ENCODE results near the gene HSPG2.

DNA sequence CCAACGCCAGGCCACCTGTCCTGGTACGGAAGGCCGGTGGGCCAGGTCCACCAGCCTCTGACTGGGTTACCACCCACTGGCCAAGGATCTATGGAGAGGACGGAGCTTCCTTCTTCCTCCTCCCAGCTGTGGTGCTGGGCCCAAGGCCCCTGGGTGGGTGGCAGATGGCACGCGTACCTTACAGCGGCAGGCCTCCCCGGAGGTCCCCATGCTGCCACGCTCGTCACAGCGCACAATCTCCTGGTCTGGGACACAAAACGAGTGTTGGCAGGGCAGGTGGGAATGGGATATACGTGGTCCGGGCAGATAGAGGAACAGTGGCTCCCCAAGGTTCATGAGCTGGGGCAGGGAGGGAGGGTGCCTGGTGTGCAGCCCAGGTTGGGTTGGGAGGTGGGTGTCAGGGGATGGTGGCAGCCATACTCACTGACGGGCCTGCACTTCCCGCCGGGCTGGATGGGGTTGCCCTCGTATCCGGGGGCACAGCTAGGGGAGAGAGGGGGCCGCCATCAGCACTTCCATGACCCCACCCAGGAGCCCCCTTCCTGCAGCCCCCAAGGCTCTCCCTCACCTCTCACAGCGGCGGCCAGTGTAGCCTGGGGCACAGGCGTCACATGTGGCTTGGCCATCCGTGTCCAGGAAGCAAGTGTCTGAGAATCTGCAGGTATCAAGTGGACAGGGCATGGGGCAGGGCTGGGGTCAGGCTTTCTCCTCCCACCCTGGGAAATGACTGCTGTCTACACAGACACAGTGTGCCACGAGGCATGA is 58.9 kb downstream of the HSPG2 start:
- no peak for TF ChIP-seq CTCF (IDR thresholded peaks at IDR 0.05 in 8 of 11, conservative IDR thresholded peaks at IDR 0.05 in 3 of 11)
- peak in 1 of 3 donors; percentile 29 for TF ChIP-seq POLR2AphosphoS5 (IDR thresholded peaks at IDR 0.05)
- no peak for TF ChIP-seq POLR2A (IDR thresholded peaks at IDR 0.05)

Data from spleen (tissue), 7 donors.